Left forelimb (tissue), 1 donor: ENCODE results near the gene GLRA3.
"Not testable (repeated sequence)": the region's sequence is repeated elsewhere in the genome, so short reads cannot be mapped to it uniquely, and the experiment has no call there.

Experiments used
- DNase-seq: peaks from one replicate; pipeline ENCODE4 v3.0.0-alpha.2; 2018; ENCODE audit warnings: low spot score

GLRA3 gene

GRCh38 chr4:174810834-174811233 is 18.2 kb downstream of the GLRA3 start:
- DNase-seq, result no peak

GRCh38 chr4:174808836-174809235 is 20.2 kb downstream of the GLRA3 start:
- DNase-seq, result no peak

GRCh38 chr4:174808119-174808518 is 20.9 kb downstream of the GLRA3 start:
- no peak for DNase-seq

GRCh38 chr4:174805746-174806145 is 23.3 kb downstream of the GLRA3 start:
- DNase-seq, result no peak

GRCh38 chr4:174794543-174795094 is 34.4 kb downstream of the GLRA3 start:
- DNase-seq, result no peak

GRCh38 chr4:174789657-174790056 is 39.4 kb downstream of the GLRA3 start:
- no peak for DNase-seq

GRCh38 chr4:174778274-174778986 is 50.6 kb downstream of the GLRA3 start:
- not testable (repeated sequence) for DNase-seq

DNA sequence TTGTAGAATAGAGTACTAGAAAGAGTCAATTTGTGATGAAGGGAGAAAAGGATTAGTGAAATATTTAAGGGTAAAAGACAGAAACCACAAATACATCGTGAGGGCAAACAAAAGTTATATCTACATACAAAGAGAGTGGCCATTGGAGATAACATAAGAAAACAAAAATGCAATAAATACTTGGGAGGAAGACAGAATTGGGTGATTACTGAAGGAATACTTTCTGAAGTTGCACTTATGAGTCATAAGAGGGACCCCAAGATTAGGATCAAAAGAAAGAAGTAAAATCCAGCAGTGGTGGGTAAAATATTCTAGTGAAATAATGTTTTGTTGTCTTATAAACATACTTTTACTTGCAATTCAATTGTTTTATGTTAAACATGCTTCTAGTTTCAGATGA is 53.7 kb downstream of the GLRA3 start:
- no peak for DNase-seq

DNA sequence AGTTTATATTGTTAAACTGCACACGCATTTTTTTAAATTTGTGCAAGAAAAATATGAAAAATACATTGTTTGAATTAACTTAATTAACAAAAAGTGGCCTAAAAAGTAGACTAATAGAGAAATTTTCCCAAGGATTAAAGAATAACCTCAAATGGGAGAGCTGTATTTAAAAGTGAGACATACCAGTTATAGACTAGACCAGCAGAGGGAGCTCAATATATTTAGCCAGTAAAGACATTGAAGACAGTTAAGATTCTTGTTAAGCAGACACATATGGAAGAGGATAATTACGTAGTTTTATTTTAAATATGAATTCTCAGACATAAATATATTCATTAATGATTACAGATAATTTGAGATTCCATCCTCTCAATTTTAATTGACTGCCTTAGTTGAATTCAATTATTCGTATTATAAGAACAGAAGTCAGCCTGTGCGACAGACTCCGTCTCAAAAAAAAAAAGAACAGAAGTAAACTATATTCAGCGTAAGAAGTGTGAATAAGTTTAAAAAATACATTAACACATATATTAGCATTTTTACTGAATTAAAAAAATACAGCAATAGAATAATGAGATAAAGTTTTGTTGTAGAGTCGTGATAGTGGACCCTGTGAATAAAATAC is 64.8 kb downstream of the GLRA3 start:
- no peak for DNase-seq

DNA sequence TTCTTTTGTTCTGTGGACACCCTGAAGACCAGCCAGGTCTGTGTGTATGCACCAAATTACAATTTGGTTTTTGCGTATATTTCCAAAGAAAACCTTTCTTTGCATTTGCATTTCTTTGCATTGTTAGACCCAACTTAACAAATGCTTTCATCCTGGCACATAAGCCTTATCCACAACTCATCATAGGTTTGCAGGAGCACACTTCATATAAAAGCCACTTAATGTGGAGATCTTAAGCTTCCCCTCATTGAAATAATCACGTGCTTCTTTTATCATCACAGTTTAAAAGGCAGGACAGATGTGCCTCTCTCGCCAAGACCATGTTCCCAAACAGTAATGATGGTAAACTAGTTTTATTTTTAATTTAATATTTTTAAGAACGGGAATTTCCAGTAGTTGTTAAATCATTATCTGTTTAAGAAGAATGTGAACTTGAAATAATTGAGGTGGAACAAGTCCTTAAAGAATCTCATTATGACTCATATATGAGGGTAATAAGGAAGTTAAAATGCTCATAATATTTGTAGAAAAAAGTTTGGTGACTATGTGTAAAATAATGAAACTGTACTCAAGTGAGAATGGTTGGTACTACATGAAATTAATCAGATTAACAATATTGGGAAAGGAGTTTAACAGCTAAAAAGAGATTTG is 65.5 kb downstream of the GLRA3 start:
- DNase-seq, result no peak

- no peak for DNase-seq
These were observed 67.6 kb downstream of the GLRA3 start for GRCh38 chr4:174761451-174761850.

DNA sequence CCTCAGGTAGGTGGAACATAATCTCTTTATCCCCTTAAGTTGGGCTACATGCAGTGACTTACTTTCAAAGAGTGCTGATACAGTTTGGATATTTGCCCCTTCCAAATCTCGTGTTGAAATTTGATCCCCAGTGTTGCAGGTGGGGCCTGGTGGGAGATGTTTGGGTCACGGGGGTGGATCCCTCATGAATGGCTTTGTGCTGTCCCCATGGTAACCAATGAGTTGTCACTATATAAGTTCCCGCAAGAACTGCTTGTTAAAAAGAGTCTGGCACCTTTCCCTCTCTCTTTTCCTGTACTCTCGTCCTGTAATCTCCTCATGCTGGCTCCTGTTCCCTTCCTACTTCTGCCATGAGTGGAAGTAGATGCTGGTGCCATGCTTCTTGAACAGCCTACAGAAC is 71.3 kb downstream of the GLRA3 start:
- no peak for DNase-seq

DNA sequence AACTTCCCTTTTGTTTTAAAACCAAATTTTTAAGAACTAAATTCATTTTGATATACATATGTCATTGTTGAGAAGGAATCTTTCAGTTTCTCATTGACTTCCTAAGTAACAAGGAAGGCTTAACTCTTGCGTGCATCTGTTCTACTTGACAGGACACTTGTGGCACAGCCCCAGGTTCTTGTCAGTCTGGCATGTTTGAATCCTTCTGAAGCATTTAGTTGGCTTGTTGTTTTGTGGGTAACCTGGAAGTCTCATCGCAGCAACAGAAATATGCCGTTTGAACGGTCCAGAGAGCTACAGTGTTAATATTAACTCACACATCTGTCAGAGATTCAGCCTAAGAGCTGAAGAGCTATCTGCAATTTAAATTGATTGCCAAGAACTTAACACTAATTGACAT is 76.0 kb downstream of the GLRA3 start:
- no peak for DNase-seq

DNA sequence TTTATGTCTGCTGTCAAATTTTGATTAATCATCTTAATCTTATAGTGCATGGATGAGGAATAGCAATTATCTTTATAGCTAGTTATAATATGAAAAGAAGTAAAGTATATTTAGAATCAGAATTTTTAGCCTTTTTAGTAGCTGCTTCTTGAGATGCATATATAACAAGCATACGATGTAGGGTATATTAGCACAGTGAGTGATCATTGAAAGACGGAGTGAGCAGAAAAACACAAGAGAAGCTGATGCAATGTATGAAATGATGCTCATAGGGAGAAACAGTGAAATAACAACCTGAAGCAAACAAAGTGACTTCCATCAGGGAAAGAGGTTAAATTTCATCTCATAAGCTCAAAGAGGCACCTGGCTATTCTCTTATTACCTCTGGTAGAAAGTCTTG is 77.0 kb downstream of the GLRA3 start:
- DNase-seq, result no peak

GRCh38 chr4:174749091-174749490 is 80.0 kb downstream of the GLRA3 start:
- no peak for DNase-seq

GRCh38 chr4:174746710-174747109 is 82.3 kb downstream of the GLRA3 start:
- no peak for DNase-seq

DNA sequence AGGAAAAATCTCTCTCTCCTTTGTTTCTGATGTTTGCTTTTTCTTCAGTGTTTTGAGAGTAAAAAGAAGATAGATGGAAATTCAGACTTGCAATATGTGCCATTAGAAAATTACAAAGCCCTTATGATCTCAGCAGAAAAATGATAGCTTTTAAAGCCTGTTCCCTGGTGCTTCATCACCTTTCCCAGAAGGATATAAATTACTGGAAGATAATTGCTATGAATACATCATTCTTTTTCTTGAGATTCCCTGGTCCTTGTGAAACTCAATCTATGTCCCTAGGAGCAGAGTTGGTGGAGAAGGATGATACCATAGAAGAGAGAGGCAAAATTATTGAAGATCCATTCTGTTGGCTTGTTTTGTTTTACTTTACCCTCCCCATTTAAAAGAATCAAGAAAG is 86.5 kb downstream of the GLRA3 start:
- DNase-seq, result no peak

DNA sequence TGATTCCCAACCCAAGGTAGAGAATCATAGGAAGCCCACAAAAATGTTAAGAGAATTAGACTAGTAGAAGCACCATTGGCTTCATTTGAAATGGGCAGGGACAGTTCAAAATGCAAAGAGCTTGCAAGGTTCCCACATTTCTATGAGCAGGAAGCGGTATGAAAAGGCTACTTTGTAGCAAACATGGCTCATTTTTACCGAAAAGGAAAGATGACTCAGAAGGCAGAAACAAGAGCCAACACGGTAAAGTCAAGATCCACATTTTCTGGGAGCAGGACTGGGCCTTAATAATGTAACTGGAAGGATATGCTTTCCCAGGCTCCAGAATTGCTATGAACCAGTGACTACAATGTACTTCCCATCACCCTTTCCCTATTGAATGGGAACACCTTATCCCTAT is 89.5 kb downstream of the GLRA3 start:
- no peak for DNase-seq

GRCh38 chr4:174734181-174734580 is 94.9 kb downstream of the GLRA3 start:
- no peak for DNase-seq

DNA sequence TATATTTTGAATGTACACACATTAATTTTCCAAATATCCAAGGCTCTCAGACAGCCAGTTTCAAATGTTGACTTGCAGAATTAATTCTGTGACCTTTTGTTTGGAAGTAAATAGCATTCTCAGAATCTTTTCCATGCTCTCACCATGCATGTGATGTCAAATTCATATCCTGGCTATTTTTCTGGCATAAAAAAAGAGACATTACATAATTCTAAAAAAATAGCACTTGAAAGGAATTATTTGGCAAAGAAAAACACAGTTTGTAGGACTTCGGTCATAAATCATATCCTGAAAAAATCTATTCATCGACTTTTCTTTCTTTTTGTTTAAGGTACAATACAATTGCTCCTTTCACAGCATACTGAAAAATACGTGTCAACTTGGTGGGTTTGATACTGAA is 111.2 kb downstream of the GLRA3 start:
- no peak for DNase-seq

- DNase-seq, result no peak
These were observed 111.9 kb downstream of the GLRA3 start for GRCh38 chr4:174716986-174717770.
